Renal cortex interstitium (tissue), 11 donors: Measurements from ENCODE around the gene ATF6B. TPM values are rescaled to one million over a fixed set of nuclear protein-coding genes. Genes with fewer than 3 reads are reported as not detected.
"Not testable (repeated sequence)": the region's sequence is repeated elsewhere in the genome, so short reads cannot be mapped to it uniquely, and the experiment has no call there.

Experiments used
- DNase-seq, 11 donors: peaks; one replicate each; pipeline ENCODE4 v3.0.0-alpha.2; 2013; ENCODE audit warnings: low read depth in 9 of 11, low spot score in 4 of 11; ENCODE audit errors: extremely low read depth in 1 of 11
- polyA plus RNA-seq, 3 donors: library from polyadenylated mRNA; unstranded; fragments of 120-200 nt; gene quantifications; one replicate each; pipeline ENCODE4 v1.2.1, GENCODE V29; 2013; ENCODE audit not compliant: insufficient read length in 3 of 3

Gene ATF6B
- polyA plus RNA-seq, 3 donors, result 87.2 to 104 (median 92.0) TPM

DNA sequence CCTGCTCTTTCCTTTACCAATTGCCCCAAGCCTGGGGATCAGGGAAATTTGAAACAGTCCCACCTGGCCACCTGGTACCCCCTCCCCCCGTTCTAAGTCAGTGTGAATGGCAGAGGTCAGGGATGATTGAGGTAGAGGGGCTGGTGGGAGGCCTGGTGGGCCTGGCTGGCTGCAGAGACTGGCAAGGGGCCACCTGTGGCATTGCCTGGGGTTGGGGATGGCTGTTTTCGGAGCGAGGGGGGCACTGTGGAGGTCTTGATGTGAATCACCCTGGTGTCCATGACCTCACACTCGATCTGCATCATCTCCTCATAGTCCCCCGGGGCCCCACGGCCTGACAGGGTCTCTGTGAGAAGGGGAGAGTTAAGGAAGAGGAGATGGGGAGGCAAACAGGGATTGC, 12.4 kb downstream of the ATF6B start:
- DNase-seq, result no peak

DNA sequence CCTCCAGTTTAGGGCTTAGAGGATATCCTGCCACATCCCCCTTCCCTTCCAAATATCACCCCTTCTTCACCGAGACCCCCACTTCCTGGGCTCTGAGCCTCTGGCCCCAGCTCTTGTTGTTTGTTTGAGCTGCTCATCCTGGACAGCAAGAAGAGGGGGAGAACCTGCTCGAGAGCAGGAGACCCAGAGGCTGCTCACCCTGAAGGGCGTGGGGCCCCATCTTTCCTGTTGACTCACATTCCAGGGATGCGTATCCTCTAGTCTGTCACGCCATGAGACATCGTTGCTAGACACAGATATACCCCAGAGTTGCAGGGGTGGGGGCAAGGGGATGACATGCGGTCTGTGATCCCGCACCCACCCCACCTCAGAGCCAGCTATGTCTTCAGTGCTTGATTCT, 13.2 kb downstream of the ATF6B start:
- no peak for DNase-seq

DNA sequence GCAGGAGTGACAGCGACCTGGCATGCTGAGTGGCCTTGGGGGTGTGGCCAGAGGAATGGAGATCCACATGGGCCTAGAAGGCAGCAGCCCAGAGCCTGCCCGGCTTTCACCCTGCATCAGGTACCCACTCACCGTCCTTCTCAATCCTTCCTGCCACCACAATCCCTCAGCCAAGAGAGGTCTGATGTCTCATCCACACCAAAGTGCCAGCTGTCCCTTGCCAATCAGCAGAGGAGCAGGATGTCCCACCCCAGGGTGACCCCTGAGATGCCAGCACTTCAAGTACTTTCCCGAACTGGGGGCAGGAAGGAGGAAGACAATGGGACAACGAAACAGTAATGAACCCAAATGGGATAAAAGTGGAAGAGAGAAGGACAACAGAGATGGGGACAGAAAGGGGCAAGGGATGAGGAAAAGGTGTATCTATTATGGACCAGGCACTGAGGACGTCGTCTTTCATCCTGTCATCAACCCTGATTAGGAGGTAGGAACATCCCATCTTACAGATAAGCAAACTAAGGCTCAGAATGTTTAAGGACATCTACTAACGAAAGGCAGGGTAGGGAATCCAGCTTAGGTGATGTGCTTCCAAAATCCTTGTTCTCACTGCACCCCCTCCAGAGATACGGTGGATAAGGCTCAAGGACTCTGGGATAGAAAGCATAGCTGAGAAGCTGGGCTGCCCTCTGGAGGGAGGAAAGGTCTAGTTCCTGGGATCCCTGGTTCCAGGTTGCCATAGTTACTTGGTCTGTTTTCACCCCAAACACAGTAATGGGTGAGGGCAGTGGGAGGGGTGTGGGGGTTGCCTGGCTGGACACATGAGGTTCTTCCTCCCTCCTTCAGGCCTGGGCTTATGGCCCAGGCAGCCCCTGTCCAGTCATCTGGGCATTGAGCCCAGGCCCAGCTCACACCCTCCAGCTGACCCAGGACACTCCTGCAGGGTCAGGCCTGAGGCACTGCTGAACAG, 14.4 kb downstream of the ATF6B start:
- DNase-seq, result no peak

DNA sequence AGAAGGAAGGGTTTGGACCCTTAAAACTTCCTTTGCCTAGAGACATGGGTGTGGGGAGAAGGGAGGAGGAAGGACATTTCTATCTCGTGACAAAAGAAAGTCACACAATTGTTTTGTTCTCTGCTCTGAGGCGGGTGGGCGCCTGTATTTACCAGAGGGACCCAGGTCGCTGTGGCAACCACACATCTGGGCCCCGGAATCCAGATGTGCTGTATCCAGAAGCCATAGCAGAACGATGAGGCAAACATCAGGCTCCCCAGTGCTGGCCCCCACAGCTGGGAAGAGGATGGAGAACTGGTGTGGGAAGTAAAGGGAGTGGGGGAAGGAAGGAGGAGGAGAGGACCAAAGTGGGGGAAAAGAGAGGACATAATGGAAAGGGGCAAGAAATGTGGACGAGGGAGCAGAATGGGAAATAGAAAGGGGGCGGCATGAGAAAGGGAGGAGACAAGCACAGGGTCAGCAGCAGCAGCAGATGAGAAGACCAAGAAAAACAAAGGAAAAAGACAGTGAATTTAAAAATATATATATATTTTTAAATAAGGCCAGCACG, 15.5 kb downstream of the ATF6B start:
- DNase-seq, result no peak

DNA sequence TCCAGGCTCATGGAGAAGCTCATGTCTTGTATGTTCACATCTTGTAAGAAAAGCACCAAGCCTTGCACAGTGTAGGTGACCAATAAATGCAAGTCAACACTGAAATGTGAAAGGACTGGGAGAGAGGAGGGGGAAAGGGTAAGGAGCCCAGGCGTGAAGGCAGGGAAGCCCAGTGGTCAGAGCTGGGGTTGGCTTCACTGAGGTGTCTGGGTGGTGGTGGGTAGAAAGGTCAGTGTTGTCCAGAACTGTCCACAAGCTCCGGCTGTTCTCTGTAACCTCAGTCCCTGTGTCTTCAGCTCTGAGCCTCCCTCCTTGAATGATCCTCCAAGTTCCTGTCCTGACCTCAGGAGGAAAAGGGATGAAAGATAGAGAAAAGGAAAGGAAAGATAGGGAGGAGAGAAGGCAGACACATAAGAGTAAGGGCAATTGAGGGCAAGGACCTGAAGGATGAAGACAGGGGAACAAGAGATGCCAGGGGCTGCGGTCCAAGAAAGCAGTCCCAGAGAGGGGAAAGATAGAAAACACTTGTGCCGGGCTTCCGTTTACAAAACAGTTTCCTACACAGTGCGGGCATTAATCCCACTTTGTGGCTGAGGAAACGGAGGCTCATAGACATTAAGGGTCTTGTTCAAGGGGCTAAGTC, 16.5 kb downstream of the ATF6B start:
- DNase-seq, result no peak

DNA sequence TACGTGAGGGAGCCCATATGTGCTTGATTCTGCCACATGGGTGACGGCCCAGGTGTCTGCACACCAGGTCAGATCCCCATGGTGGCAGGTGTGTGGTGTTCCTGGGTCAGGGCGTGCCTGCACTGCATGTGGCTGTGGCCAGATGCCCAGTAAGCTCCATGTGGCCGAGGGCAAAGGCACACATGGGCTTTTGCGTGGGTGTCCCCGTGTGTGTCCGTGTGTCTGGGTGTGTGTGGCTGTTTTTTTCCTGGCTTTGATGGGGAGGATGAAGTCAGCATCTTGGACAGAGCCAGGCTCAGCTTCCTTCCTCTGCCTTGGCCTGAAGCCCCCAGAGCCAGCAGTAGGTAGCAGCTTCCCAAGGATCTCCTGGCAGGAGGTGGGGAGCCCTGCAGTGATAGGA, 17.4 kb downstream of the ATF6B start:
- DNase-seq, result no peak

DNA sequence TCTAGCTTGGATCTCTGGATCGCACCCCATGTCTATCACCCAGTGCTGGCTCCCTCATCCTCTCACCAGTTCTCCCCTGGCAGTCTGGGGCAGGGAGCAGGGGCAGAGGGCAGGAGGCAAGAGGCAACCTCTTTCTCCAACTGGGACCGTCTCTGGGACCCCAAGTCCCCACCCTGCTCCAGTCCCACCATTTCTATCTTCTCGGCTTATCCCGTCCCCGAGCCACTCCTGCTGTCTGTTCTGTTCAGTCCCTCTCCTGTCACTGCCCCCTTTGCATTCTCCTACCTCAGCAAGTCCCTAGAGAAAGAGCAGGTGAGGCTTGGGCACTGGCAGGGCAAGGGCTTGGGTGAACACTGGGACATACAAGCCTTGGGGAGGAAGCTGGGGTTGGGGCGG, 18.3 kb downstream of the ATF6B start:
- DNase-seq, result no peak

DNA sequence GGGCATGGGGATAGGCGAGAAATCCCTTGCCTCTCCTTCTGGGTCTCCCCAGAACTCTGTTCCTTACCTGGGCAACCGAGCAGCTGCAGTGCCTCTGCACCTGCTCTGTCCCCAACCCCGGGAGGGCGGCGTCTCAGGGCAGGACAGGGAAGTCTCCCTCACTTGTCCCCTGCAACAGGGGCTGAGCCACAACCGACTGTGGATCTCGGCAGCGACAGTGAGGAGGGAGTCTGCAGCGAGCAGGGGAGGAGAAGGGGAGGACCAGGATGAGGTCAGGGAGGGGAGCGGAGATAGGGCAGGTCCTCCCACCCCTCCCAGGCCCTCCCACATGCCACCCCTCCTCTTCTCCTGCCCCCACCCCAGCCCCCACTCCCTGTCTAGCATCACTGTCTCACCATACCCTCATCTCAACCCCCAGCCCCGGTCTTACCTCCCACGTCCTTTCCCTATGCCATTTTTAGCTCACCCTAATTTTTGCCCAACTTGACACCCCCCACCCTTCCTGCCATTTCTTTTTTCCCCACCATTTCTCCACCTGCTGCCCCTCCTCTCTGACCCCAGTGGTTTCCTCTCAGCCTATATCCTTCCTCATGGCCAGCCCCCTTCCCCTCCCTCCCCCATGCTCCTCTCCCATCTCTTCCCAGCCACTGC, 18.8 kb downstream of the ATF6B start, which contains the start of gene TNXB:
Gene TNXB, minus strand, starts transcription at position 225 of the 651 bp plus-strand sequence. CDS start 11,140 bp downstream, outside the sequence.
- DNase-seq, result no peak

DNA sequence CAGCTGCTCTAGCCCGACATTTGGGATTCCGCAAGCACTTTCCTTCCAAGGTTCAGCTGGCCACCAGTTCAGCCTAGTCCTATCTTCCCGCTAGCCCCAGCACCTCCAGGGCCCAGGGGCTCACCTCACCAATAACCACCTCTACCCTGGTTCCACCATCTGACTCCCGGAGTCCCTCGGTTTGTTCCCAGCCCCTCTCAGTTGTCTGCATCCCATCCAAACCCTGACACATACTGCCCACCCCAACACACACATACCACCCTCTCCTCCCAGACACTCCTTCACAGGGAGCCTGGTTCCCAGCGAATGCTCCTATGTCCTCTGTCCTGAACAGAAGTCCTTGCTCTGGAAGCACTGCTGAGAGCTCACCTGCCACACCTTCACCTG, 19.3 kb downstream of the ATF6B start:
- no peak for DNase-seq

DNA sequence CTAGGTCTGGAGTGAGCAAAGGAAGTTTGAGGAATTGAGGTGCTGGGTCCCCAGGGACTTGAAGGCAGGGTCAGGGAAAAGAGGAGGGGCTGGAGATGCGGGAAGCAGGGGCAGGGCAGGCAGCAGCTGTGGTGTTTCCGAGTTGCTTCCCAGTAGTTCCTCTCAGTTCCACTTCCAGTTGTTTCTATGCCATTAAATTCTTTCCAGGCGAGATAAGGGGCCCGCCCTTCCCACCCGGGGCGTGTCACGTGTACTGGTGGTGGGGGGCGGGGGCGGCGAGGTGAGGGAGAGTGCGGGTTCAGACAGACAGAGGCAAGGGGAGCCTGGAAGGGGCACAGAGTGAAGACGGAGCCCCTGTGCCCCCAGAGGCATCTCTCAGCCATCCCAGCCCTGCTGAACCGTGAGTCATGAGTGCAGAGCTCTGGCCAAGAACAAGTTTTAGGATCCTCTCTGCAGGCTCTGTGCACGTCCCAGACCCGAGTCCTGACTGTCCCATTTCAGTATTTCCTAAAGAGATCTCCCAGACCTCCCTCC, 19.9 kb downstream of the ATF6B start:
- no peak for DNase-seq

DNA sequence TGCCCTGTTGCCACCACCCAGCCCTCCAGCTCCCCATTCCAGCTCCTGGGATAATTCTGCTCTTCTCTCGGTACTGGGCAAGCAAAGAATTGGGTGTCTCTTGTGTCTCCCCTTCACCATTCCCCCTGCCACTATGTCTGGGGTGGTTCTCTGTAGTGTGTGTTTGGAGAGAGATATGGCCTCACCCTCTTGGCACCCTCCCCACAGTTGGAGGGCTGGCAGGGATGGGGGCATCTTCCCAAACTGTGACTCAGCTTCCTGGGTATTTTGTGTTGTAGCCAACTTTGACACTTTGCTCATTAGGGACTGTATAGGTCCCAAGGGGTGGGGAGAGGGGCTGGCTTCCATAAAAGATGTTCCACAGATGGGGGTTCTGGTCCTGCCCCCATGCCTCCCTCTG, 20.6 kb downstream of the ATF6B start:
- DNase-seq, result no peak

DNA sequence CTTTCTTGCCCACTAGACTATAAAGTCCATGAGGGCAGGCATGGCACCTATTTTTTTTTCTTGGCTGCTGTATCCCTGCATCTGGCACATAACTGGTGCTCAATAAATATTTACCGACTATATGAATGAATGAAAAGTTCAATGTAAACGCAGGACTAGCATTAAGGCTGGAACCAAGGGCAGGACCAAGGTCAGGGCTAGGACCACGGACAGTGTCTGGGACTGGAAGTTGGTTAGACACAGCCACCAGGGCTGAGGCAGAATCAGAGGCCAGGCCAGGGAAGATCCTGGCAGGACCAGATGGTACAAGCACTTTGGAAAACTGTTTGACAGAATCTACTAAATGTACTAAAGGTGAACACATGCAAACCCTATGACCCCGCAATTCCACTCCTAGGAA, 22.6 kb downstream of the ATF6B start:
- DNase-seq, result no peak

DNA sequence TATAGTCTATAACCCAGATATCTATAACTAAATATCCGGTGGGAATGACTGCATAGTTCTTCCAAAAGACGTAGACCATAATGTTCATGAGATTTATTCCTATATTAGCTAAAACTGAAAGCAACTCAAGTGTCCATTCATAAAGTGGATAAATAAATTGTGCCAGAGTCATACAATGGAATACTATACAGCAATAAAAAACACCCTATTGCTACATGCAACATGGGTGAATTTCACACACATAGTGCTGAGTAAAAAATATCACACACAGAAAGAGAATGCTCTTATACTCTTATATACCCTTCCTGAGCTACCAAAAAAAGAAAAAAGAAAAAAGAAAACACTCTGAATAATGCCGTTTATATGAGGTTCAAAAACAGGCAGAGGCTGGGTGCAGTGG, 25.8 kb downstream of the ATF6B start:
- DNase-seq, result no peak

DNA sequence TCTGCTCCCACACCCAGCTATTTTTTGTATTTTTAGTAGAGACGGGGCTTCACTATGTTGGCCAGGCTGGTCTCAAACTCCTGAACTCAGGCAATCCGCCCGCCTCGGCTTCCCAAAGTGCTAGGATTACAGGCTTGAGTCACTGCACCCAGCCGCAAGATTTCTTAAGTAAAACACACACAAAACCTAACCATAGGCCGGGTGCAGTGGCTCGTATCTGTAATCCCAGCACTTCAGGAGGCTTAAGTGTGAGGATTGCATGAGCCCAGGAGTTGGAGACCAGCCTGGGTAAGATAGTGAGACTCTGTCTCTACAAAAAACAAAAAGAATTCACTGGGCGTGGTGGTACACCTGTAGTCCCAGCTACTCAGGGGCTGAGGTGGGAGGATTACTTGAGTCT, 27.8 kb downstream of the ATF6B start:
- DNase-seq, result not testable (repeated sequence)

DNA sequence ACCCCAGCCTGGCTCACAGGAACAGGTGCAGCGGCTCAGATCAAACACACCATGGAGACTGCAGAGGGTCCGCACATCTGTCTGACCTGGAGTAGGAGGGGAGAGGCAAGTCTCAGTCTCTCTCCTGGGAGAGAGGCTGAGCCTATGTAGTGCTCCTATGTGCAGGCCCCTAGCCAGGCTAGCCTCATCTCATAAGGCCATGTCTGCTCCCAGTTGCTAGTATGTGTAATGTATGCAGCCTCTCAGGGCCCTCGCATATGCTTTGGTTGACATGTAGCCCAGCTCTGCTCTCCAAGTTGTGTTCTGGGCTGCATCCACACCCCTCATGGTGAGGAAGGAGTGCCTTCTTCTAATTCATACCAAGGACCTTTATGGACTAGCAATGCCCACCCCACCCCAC, 30.7 kb downstream of the ATF6B start:
- no peak for DNase-seq

DNA sequence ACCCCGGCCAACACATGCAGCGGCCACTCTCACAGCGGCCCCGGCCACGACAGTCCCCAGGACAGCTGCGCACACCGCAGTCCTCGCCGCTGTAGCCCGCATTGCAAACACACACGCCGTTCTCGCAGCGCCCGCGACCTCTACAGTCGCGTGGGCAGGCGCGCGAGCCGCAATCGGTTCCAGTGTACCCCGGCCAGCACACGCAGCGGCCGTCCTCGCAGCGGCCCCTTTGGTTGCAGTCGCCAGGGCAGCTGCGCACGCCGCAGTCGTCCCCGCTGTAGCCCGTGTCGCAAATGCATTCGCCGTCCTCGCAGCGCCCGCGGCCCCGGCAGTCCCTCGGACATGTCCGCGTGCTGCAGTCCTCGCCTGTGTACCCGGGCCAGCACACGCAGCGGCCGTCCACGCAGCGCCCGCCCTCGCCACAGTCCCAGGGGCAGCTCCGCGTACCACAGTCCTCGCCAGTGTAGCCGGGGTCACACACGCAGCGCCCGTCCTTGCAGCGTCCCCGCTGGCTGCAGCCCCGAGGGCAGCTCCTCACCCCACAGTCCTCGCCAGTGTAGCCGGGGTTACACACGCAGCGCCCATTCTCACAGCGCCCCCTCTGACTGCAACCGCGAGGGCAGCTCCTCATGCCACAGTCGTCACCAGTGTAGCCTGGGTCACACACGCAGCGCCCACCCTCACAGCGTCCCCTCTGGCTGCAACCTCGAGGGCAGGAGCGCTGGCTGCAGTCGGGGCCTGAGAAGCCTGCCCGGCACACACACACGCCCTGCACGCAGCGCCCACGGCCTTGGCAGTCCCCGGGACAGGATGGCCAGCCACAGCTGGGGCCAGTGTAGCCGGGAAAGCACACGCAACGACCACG, 31.4 kb downstream of the ATF6B start:
- DNase-seq, result no peak

DNA sequence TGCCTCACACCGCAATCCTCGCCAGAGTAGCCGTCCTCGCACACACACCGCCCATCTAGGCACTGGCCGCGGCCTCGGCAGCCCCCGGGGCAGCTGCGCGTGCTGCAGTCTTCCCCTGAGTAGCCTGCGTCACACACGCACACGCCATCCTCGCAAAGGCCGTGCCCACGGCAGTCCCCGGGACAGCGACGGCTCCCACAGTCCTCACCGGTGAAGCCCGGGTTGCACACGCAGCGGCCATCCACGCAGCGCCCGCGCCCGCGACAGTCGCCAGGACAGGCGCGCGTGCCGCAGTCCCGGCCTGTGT, 32.0 kb downstream of the ATF6B start:
- no peak for DNase-seq

DNA sequence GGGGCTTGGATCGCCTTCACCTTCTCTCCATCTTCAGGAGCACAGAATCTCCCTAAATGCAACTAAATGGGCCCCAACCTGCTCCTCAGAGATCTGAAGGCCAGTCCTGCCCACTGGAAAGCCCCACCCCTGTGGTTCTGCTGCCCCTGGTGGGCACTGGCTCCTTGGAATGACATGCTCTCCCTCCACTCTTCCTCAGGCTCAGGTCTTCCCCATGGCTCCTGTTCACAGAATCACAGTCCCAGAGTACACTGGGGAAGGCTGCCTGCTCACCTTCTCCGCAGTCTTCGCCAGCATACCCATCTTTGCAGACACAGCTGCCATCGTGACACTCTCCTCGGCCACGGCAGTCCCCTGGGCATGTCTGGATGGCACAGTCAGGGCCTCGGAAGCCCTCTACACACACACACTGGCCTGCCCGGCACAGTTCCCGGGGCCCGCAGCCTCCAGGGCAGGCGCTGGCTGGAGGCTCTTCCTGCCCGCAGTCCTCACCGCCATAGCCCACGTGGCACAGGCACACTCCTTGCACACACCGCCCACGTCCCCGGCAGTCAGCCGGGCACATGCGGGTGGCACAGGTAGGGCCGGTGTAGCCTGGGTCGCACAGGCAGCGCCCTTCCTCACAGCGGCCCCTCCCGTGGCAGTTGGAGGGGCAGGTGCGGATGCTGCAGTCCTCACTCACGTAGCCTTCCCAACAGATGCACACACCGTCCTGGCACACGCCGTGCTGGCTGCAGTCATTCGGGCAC, 32.5 kb downstream of the ATF6B start:
- no peak for DNase-seq
